Activated CD4-positive, alpha-beta T cell treated with anti-CD3 and anti-CD28 coated beads, Interleukin-2, amount 50 U/mL, for 1 hour (primary cell): ENCODE results near the gene ROBO1.

Experiments used
- DNase-seq: peaks from one replicate; pipeline ENCODE4 v3.0.0-alpha.2; 2020

The ROBO1 gene

DNA sequence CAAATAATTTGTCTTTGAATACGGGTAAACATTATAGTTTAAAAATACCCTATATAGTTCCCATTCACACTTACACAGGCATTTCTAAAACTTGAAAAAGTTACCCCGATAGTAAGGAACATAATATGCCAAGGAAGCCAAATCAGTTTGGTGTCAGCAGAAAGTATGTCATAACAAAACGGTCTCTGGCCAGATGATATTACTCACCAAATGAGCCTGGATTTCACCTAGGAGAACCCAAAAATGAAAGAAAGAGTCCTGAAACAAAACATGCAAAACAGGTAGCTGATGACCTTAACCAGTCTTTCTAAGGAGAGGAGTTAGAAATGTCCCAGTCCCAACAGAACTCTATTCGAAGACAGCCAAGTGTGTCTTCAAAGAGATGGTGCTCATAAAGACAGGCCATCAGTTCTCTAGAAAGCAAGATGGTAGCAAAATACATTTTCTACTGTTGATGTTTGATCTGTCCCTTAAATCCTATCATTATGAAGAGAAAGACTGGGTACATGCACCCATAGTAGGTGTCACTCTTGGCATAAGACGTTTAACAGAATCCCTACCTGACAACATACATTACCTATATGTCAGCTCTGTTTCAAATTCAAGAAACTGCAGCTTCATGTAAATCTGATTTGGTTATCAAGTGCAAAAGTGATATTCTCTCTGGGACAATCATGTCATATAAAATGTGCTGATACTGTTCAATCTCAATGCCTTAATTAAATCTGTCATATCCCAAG lies 942.5 kb downstream of the ROBO1 start:
- no peak for DNase-seq

DNA sequence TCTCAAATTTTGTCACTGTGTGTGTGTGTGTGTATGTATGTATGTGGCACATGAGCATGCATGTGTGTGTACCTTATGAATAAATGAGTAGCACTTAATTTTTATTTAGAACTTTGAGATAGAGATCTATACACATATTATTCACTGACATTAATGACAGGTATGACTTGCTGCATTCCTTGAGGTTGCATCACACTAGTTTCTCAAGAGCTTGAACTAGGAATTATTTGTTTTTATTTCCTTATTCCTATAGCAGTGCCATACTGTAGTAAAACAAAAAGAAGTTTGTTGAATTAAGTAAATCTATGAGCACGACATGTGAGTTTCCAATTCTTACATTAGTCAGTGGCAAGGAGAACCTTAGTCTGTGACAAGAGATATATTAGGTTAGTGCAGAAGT lies 943.9 kb downstream of the ROBO1 start:
- no peak for DNase-seq

DNA sequence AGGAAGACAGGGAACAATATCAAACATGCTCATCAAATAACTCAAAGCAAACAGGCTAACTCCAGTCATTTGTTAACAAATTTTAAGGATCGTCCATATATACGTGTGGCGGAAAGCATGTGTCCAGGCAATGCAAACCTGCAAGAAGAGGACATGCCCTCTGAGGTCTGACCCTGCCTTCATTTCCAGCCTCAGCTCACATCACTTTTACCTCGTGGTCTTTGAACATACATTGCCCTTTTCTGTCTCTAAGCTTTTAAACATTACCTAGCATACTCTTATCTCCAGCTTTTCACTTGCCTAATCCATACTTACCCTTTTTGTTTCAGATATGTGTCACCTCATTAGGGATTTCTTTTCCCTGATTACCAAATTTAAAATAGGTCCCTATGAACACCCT lies 944.4 kb downstream of the ROBO1 start:
- DNase-seq: no peak

DNA sequence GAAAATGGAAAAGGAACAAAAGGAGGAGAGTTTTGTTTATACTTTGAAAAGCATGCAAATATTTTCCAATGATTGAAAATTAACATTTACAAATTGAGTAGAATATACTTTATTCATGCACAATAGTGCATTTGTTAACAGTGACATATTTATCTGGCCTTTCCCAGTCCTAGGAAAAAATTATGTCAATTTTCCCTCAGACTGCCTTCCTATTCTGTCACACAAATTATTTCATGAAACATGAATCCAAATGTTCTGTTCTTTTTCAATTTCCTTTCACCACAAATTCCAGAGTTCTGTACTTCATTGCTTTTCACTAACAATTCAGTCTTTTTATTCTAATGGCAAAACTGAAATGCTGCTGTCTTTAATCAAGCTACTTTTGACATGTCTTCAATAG lies 945.1 kb downstream of the ROBO1 start:
- DNase-seq: no peak

DNA sequence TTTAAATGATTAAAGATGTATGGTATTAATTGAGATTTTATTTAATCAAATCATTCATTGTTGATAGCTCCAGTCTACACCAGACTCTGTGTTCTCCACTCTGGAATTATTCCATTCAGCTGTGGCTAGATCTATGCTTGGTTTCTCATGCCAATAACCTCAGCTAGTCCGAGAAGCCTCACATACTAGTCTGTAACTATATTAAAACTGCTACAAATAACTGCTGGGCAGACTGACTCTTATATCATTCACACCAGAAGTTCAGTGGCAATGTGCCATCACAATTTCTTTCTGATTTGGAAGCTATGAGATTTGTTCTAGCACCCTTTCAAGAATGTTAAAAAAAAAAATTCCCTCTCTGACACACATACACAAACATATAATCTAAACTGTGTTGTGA lies 947.3 kb downstream of the ROBO1 start:
- DNase-seq: no peak

DNA sequence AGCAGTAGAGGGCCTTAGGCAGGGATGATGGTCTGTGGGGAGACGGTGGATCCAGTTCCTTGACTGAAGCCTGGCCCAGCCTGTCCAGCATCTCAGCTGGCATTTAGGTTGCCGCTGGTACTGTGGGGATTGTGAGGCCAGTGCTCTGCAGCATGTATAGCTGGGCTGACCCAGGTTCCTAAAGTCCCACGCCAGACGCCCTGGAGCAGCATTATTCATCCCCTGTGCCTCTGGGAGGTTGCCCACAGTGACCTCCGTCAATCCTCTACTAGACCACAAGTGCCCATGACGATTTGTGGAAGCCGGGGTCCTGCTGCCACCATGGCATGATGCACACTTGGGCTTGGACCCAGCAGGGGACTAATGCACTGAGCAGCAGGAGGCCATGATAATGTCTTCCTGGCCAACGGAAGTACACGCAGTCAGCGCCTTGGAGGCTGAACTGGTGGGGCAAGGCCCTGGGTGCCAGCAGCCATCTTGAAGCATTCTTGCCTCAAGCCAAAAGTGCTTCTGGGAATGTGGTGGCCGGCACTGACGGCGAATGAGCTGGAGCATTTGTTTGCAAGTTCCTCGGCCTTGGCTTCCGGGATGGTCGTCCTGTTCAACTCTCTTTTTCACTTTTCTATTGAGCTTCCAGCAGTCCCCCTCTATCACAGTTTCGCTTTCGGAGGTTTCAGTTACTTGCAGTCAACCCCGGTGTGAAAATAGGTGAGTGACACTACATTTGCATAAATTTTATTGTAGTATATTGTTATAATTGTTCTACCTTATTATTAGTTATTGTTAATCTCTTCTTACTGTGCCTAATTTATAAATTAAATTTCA lies 949.4 kb downstream of the ROBO1 start:
- no peak for DNase-seq

DNA sequence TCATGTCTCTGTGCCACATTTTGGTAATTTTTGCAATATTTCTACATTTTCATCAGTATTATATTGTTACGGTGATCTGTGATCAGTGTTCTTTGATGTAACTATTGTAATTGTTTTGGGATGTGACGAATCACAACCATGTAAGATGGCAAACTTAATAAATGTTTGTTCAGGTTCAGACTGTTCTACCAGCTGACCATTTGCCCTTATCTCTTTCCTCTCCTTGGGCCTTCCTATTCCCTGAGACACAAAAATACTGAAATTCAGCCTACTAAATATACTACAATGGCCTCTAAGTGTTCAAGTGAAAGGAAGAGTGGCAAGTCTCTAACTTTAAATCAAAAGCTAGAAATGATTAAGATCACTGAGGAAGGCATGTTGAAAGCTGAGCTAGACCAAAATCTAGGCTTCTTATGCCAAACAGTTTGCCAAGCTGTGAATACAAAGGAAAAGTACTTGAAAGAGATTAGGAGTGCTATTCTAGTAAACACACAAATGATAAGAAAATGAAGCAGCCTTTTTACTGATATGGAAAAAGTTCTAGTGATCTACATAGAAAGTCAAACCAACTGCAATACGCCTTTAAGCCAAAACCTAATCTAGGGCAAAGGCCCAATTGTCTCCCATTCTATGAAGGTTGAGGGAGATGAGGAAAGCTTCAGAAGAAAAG lies 952.8 kb downstream of the ROBO1 start:
- DNase-seq: no peak

DNA sequence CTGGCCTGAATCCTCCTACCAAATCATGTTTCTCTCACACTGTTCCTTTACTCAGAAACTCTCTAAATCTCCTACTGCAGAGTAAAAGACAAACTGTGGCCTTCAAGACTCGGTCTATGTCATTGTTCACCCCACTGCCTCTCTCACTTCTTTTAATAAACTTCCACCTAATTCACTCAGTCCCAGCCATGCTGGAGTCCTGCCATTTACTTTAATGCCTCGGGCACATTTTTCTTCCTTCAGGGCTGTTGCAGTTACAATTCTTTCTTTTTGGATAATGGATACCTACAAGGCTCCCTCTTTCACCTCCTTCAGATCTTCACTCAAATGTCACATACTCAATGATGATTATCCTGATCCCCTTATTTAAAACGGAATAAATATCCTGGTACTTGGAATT lies 955.6 kb downstream of the ROBO1 start:
- DNase-seq: no peak

DNA sequence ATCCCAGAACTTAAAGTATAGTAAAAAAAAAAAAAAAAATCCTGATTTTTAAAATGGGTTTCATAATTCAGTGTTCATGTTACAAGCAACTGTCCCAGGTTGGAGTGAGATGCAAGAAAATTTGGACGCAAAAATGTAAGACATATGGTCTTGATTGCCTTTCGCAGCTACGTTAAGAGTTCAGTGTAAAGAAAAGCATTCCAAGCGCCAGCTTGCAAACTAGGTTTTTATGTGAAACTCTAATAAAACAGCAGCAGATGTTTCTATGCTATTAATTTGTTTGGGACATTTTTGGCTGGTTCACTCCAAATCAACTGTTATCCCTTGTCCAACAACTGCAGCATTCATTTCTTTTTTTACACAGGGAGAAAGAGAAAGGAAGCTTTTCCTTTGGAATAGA lies 957.8 kb downstream of the ROBO1 start:
- no peak for DNase-seq

DNA sequence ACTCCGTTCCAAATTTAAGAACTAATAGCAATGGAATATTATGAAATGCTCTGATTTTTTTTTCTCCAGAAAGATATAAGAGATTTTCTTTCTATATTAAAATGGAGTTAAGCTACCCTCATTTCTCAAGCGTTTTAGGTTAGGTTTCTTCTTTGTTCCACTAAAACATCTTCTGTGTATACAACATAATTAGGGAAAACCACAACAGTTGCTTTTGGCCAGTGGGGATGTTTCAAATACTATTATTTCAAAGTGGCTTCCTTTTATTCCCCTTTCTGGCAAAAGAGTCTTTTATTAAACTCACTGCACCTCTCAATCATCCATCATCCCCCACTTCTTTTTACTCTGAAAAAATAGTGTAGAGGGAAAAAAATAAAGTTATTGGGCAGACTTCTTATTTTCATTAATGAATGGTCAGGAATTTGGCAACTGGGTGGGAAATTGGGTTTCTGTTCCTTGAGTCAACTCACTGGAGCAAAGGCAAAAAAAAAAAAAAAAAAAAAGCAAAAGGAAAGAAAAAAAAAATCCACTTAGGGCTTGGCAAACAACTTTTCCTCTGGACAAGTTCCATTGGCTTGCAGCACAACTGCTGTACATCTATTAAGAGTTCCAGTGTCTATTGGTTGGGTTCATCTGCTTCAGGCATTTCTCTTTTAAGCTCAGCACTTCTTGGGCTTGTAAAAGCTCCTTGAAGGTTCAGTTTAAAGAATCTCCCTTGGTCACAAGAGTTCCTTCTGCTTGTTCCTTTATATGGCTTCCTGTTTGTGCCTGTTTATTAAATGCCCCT lies 963.4 kb downstream of the ROBO1 start:
- DNase-seq: no peak

DNA sequence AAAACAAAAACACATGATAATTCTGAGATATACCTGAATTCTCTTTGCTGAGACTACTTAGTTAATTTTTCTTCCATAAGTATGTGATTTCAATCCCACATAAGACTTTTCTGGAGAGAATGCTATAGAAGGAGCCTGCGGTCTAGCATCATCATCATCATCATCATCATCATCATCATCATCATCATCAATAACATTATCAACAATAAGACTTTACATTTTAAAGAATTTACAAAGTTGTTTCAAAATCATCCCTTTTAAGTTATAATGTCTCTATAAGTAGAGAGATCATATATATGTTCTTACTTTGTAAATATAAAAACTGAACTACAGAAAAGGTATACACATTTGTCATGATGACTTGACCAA lies 965.3 kb downstream of the ROBO1 start:
- no peak for DNase-seq

DNA sequence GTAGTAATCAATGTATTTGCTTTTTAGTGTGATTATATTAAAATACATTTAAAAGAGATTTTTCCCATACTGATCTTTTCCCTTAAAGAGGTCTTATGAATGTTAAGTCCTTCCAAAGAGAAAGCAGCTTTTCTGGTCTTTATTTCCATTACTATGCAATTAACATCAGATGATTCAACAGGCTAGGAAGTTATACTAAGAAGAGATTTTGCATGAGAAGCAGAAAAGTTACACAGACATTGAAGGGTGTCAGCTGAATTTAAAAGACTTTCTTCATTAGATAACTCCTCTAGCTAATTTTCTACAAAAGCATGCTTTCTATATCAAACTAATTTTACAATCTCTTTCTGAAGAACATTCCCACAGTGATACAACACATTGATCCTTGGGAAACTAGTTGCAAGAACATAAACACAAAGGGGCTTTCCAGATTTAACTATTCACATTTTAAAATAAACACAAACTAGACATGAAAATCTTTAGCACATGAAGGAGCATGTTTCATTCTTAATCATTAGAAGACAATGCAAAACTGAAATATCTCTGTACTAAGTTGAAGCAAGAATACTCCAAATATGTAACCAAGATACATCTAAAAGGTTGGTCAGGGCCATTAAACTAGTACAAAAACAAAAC lies 965.8 kb downstream of the ROBO1 start:
- no peak for DNase-seq

DNA sequence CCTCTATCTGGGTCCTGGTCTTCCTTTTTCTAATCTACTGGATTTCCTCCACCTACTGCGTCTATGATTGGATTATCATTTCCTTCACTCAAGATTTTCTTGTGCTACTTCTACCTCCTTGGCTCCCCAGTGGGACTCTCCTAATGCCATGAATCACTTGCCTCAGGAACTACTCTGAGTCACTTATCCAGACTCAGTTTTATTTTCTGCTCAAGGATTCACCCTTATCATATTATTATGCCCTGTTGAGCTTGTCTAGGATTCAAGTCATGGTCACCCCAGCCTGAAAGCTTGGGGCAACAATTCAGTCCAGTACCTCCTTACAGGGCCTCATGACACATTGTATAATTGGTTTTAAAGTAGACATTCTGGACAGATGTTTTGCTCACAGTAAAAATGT lies 968.1 kb downstream of the ROBO1 start:
- no peak for DNase-seq

DNA sequence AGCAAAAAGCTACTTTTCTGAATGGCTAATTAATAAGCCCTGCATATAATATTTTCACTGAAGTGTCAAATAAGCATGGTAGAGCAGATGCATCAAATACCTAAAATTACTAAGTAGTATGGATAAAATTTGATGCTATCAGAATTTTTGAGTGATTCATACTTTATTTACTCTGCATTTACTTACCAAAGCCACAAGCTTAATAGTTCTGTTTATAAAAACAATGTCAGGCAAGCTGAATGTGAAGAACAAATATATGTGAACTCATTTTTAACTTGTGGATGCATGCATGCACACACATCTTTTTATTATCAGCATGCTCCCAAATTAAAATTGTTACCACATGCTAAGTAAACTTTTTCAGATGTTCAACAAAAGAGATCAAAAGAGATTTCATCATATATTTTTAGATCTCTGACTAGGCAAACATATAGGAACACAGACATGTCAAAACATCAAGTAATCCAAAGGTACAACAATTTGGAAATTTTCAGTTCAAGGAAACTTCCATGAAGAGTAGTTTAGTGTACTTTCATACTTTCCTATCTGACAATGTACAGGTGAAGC lies 969.4 kb downstream of the ROBO1 start:
- DNase-seq: no peak

DNA sequence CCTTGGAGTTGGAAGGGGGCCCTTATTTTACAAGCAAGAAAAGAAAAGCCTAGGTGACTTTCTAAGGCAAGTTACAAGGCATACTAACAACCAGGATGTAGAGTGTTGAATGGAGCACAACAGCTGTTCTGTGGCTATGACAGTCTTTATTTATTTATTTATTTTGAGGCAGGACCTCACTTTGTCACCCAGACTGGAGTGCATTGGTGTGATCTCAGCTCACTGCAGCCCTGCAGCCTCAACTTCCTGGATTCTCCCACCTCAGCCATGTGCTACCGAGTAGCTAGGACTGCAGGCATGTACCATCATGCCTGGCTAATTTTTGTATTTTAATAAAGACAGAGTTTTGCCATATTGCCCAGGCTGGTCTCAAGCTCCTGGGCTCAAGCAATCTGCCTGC lies 973.4 kb downstream of the ROBO1 start:
- no peak for DNase-seq

DNA sequence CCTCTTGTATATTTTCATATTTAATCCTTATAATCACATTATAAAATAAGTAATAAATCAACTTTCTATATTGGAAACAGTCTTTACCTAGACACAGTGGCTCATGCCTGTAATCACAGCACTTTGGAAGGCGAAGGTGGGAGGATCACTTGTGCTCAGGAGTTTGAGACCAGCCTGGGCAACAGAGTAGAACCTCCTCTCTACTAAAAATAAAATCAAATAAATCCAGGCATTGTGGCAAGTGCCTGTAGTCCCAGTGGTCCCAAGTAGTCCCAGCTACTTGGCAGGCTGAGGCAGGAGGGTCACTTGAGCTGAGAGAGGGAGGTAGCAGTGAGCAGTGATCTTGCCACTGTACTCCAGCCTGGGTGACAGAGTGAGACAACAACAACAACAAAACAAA lies 975.1 kb downstream of the ROBO1 start:
- no peak for DNase-seq

DNA sequence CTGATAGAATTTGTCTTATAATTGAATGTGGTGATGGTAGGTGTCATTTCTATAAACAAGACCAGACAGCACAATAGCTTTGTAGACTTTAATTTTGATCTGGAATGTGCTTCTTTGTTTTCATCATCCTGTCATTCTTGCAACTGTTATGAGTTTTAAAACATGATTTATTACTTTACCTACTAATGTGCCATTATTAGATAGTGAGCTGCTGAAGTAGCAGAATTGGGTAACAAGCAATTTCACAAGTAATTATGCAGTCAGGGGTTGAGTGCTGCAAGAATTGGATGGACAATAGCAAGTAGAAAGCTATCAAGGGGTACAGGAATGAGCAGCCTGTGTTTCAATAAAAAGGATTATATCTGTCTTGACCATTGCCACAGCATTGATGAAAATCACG lies 975.6 kb downstream of the ROBO1 start:
- DNase-seq: no peak

DNA sequence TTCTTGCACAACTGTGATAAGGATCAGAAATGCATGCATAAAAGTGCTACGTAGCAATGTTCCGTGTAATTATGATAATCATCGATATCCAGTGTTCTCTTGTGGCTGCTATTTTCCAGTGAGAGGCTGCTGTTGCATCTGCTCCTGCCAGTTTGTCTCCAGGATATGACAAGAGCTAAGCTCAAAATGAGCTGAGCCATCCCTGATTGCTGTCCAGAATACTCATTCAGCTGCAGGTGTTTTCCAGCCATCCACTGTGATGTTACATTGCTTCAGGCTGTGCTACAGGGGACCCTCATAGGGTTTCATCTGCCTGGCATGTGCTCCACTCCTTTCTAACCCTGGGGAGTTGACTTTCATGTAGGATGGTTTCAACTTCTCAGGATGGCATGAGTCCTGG lies 976.0 kb downstream of the ROBO1 start:
- no peak for DNase-seq

DNA sequence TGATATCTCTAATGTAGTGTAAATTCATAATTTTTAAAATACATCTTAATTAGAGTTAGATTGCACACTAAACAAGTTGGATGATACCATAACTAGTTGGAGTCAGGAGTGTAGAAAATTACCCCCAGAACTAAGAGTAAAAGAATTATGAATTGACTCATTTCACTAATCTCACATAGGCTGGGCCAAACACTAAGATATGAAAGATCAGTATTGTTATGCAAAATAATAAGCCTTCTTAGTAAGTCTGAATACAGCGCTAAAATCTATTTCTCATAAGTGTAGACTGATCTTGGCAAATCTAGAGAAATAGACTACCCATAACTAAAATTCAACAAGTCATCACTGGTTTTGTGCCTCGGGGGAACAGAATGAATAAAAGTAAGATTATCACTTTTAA lies 979.0 kb downstream of the ROBO1 start:
- no peak for DNase-seq

DNA sequence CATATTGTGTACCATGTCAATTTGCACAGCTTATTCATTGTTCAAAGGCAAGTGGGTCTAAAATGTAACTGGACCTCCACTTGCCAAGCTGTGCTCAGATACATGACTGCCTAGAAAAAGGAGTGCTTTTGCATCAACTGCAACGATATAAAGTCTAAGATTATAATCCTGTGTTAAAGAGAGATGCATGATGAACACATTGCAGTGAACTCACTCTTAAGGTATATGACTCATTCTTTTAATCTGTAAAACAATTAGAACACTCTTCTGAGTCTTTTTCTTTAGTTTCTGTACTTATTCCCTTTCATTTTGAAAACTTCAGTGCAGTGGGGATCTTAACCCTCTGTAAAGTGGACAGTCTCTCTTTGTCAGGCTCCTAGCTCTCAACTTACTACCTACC lies 982.8 kb downstream of the ROBO1 start:
- DNase-seq: no peak

DNA sequence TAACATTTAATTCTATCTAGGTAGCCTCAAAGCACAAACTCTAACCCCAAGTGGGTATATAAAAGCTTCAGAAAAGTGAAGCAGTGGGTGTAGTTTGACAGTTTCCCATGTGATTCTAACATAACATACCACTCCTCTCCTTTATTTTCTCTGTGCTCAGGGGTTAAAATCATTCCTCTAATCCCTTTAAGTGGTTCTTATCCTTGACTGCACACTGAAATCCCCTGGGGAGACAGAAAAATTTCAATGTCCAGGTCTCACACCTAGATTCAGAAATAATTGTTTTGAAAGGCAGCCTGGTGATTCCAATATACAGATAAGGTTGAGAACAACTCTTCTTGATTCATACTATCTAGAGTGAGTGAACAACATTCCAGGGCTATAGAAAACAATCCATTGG lies 986.4 kb downstream of the ROBO1 start:
- DNase-seq: no peak

DNA sequence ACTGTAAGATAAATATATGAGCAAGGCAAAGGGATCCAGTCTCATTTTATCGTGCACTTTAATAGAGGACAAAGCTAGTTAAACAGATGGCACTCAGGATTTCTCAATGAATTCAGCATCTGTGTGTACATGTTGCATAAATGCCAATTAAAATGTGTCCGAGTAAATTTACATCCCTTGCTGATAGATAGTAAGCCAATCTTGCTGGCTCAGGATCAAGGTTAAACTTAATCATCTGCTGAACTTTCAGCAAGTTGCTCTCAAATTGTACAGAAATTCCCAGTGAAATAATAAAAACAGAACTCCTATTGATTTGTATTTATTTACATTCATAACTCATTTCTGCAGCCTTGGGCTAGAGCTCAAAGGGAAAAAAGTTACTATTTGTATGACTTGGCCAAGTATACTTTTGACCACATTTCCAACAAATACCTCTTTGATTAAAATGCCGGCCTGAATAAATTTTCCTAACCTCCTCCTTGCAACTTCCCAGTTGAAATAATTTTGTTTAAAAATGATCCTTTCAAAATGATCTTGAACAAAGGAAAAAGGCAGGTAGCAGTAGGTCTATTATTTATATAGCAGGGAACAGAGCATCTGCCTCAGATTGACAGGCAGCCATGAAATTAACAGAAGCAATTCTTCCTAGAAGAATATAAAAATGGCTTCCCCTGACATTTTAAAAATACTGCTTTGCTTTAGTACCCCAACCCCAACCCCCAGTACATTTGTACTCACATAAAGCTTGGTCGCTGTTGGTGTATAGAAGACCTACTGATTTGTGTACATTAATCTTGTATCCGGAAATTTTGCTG lies 1001.9 kb downstream of the ROBO1 start:
- no peak for DNase-seq
